Transverse colon (tissue), 4 donors: ENCODE data around the gene C11orf65. TPM values are rescaled to one million over a fixed set of nuclear protein-coding genes. Genes with fewer than 3 reads are reported as not detected.
A peak's percentile ranks its signal among the peaks of the same experiment; 100 is the strongest.

ENCODE experiments used
- DNase-seq: peaks from one replicate; pipeline ENCODE4 v3.0.0-alpha.2; 2019
- H3K27ac ChIP-seq, 4 donors: fragments of 200-600 bp; sonication (generic); 2 replicates each; pipeline ENCODE4 v1.5.1; 2016 to 2018; ENCODE audit warnings: inconsistent platforms in 4 of 4
- H3K27me3 ChIP-seq: fragments of 200-600 bp; sonication (generic); 2 replicates; pipeline ENCODE4 v1.5.1; 2017; ENCODE audit warnings: inconsistent platforms
- H3K36me3 ChIP-seq, 4 donors: fragments of 200-600 bp; sonication (generic); 2 replicates each; pipeline ENCODE4 v1.5.1; 2017 to 2019; ENCODE audit warnings: inconsistent platforms in 4 of 4
- H3K4me1 ChIP-seq, 4 donors: fragments of 200-600 bp; sonication (generic); 2 replicates each; pipeline ENCODE4 v1.5.1; 2017 to 2020; ENCODE audit warnings: inconsistent platforms in 4 of 4
- H3K4me3 ChIP-seq, 4 donors: fragments of 200-600 bp; sonication (generic); 1 replicate in 1 of 4; 2 replicates in 3 of 4; pipeline versions ENCODE4 v1.5.1 to v1.6.1; 2017 to 2019; ENCODE audit warnings: inconsistent platforms in 4 of 4
- H3K9me3 ChIP-seq, 2 donors: fragments of 200-600 bp; sonication (generic); 2 replicates each; pipeline ENCODE4 v1.5.1; 2017 to 2019; ENCODE audit warnings: inconsistent platforms in 2 of 2
- CTCF ChIP-seq, 5 experiments: fragments of 200-600 bp in 3 of 5; fragments of 450-650 bp in 2 of 5; sonication (generic) in 3 of 5; IDR thresholded peaks; 1 replicate in 2 of 5; 2 replicates in 3 of 5; pipeline ENCODE4 v1.5.1; 2016 to 2017; ENCODE audit warnings: antibody characterized with exemption in 5 of 5, inconsistent platforms in 3 of 5, mild to moderate bottlenecking in 2 of 5, moderate library complexity in 1 of 5
- EP300 ChIP-seq: sonication (generic); formaldehyde crosslinking; IDR thresholded peaks from one replicate; pipeline ENCODE4 v1.6.1; 2017; ENCODE audit warnings: antibody characterized with exemption, low read depth
- POLR2A ChIP-seq: fragments of 450-650 bp; IDR thresholded peaks from one replicate; pipeline ENCODE4 v1.6.1; 2016; ENCODE audit warnings: antibody characterized with exemption, mild to moderate bottlenecking, moderate library complexity
- POLR2AphosphoS5 ChIP-seq, 3 donors: sonication (generic); formaldehyde crosslinking; IDR thresholded peaks; one replicate each; pipeline ENCODE4 v1.6.1; 2016; ENCODE audit warnings: antibody characterized with exemption in 3 of 3
- WGBS, 2 donors: methylation state at CpG; one replicate each; pipeline ENCODE4 v1.1.5; 2018; ENCODE audit warnings: low coverage in 1 of 2; 5-methylcytosine and 5-hydroxymethylcytosine counted together
- in situ Hi-C, 4 donors: fragments of 200-750 bp; cut with MboI; loops; one replicate each; pipeline versions ENCODE4 v1.15.0 to v1.15.1; 2017; ENCODE audit warnings: low sequenced_read_pairs in 3 of 4, low pct_ligation_motif_present in 1 of 4, low pct_unique_long_range_greater_than_20kb in 1 of 4
- intact Hi-C: fragments of 100-400 bp; cut with DNase I; formaldehyde crosslinking; loops from one replicate; pipeline ENCODE4 v1.15.1; 2023; ENCODE audit warnings: low total_unique reads
- total RNA-seq, 4 donors: library from RNA; depleted of rRNA; stranded (reverse); fragments of >200 nt; gene quantifications; one replicate each; pipeline ENCODE4 v1.1.0, GENCODE V29; 2016

The C11orf65 gene
- total RNA-seq, 4 donors from 2014 or later, result 1.1 TPM; not detected in 2

- in situ Hi-C loops, result no loop called here
- H3K36me3 ChIP-seq, result peaks cover 0 to 9% (median 3%) of the 10 kb centered on the region in 4 donors
- intact Hi-C loops, result no loop called here
- no peaks in the 10 kb centered on the region for H3K27me3 ChIP-seq
- no peak for DNase-seq
- peak overlapping the region; percentile 13 to 61 (median 48) for H3K27ac ChIP-seq
- H3K4me3 ChIP-seq, result no peak overlapping the region
- 41 to 58% methylated on average over 3 of the region's 3 CpGs for WGBS, 2 donors
- H3K9me3 ChIP-seq, result no peaks in the 10 kb centered on the region
- H3K4me1 ChIP-seq, result peaks cover 2 to 7% (median 6%) of the 10 kb centered on the region in 4 donors
- TF ChIP-seq POLR2A (no peak), CTCF (IDR thresholded peaks at IDR 0.05) (no peak), EP300 (no peak), POLR2AphosphoS5 (IDR thresholded peaks at IDR 0.05) (no peak)
Measured at GRCh38 chr11:108508653-108509593, 41.6 kb upstream of the C11orf65 start.

GRCh38 chr11:108501396-108501795, 34.1 kb upstream of the C11orf65 start:
- TF ChIP-seq EP300 (no peak), POLR2AphosphoS5 (IDR thresholded peaks at IDR 0.05) (no peak), CTCF (IDR thresholded peaks at IDR 0.05) (no peak), POLR2A (no peak)
- Histone ChIP-seq H3K27me3 (no peaks in the 10 kb centered on the region), H3K4me3 (no peak overlapping the region), H3K27ac (no peak overlapping the region), H3K36me3 (no peaks in the 10 kb centered on the region), H3K4me1 (peaks cover 0 to 24% (median 9%) of the 10 kb centered on the region in 4 donors), H3K9me3 (no peaks in the 10 kb centered on the region)
- no peak for DNase-seq
- 85 to 91% methylated on average over 5 of the region's 5 CpGs for WGBS, 2 donors
- in situ Hi-C loops (no loop called here), intact Hi-C loops (no loop called here)

- Histone ChIP-seq H3K27me3 (no peaks in the 10 kb centered on the region), H3K36me3 (no peaks in the 10 kb centered on the region), H3K9me3 (no peaks in the 10 kb centered on the region), H3K27ac (no peak overlapping the region), H3K4me1 (peaks cover 0 to 26% (median 9%) of the 10 kb centered on the region in 4 donors), H3K4me3 (no peak overlapping the region)
- intact Hi-C loops, result no loop called here
- DNase-seq, result no peak
- in situ Hi-C loops, result no loop called here
- WGBS, 2 donors, result 58% methylated on average over 2 of the region's 2 CpGs; no CpG with 5 or more reads in 1 of the 2 donors
- TF ChIP-seq CTCF (IDR thresholded peaks at IDR 0.05) (no peak), EP300 (no peak), POLR2AphosphoS5 (IDR thresholded peaks at IDR 0.05) (no peak), POLR2A (no peak)
Measured at GRCh38 chr11:108500721-108501120, 33.4 kb upstream of the C11orf65 start.

GRCh38 chr11:108500169-108500568, 32.8 kb upstream of the C11orf65 start:
- Histone ChIP-seq H3K4me3 (no peak overlapping the region), H3K36me3 (no peaks in the 10 kb centered on the region), H3K9me3 (no peaks in the 10 kb centered on the region), H3K4me1 (peaks cover 0 to 26% (median 9%) of the 10 kb centered on the region in 4 donors), H3K27ac (no peak overlapping the region), H3K27me3 (no peaks in the 10 kb centered on the region)
- no peak for DNase-seq
- TF ChIP-seq POLR2A (no peak), POLR2AphosphoS5 (IDR thresholded peaks at IDR 0.05) (no peak), CTCF (IDR thresholded peaks at IDR 0.05) (no peak), EP300 (no peak)
- in situ Hi-C loops (no loop called here), intact Hi-C loops (no loop called here)
- 85% methylated on average over 4 of the region's 4 CpGs for WGBS, 2 donors
